Subcutaneous adipose tissue (tissue), 4 donors: ENCODE data around the gene KCNIP4. TPM values are rescaled to one million over a fixed set of nuclear protein-coding genes. Genes with fewer than 3 reads are reported as not detected.

Source experiments
- CTCF ChIP-seq: fragments of 450-650 bp; IDR thresholded peaks from one replicate; pipeline ENCODE4 v1.5.1; 2016; ENCODE audit warnings: low read depth, mild to moderate bottlenecking, control low read depth, antibody characterized with exemption, moderate library complexity
- total RNA-seq, 4 donors: library from RNA; depleted of rRNA; stranded (reverse); fragments of >200 nt; gene quantifications; one replicate each; pipeline ENCODE4 v1.1.0, GENCODE V29; 2016

KCNIP4 gene
- total RNA-seq, 4 donors from 2014 or later: 0.34 TPM; not detected in 3

- TF ChIP-seq CTCF: no peak
Observed at GRCh38 chr4:21680326-21680898, 268.2 kb downstream of the KCNIP4 start.

GRCh38 chr4:21678711-21679110 is 269.9 kb downstream of the KCNIP4 start:
- no peak for TF ChIP-seq CTCF

GRCh38 chr4:21677173-21677572 is 271.4 kb downstream of the KCNIP4 start:
- no peak for TF ChIP-seq CTCF

GRCh38 chr4:21664355-21664754 is 284.2 kb downstream of the KCNIP4 start:
- no peak for TF ChIP-seq CTCF

GRCh38 chr4:21656832-21657231 is 291.7 kb downstream of the KCNIP4 start:
- TF ChIP-seq CTCF: no peak

- no peak for TF ChIP-seq CTCF
Observed at GRCh38 chr4:21655031-21655430, 293.5 kb downstream of the KCNIP4 start.

- no peak for TF ChIP-seq CTCF
Observed at GRCh38 chr4:21652508-21653231, 295.9 kb downstream of the KCNIP4 start.
